Left ventricle myocardium superior (tissue), 1 donor: Measurements from ENCODE around the gene RHBDL3. TPM values are rescaled to one million over a fixed set of nuclear protein-coding genes. Genes with fewer than 3 reads are reported as not detected.
A peak's percentile ranks its signal among the peaks of the same experiment; 100 is the strongest.
"Not testable (repeated sequence)": the region's sequence is repeated elsewhere in the genome, so short reads cannot be mapped to it uniquely, and the experiment has no call there.

Source experiments
- ATAC-seq: fragments of 200-7000 bp; cut with Tn5 transposase; one replicate; pipeline ENCODE4 v1.9.1; 2020; ENCODE audit warnings: mild to moderate bottlenecking, moderate library complexity
- DNase-seq: peaks from one replicate; pipeline ENCODE4 v3.0.0-alpha.2; 2020
- intact Hi-C: fragments of 100-400 bp; cut with micrococcal nuclease; formaldehyde crosslinking; loops from one replicate; pipeline ENCODE4 v1.11.0; 2022
- total RNA-seq: library from RNA; stranded (reverse); fragmentation: NEBNext Ultra II Directional; extraction: Animal tissue kit (Norgen Biotek cat#: 25700); gene quantifications from one replicate; pipeline ENCODE4 v1.2.1, GENCODE V29; 2021
- donor health status: DM: no; HTN: yes; CAD: no; lungs with severe emphysema.

RHBDL3 gene
- total RNA-seq, 1 donor from 2014 or later = 3.1 TPM

GRCh38 chr17:32316653-32317052, 51.0 kb downstream of the RHBDL3 start:
- DNase-seq, ATAC-seq: not testable (repeated sequence)
- intact Hi-C loops = loop anchor here (5.0 kb wide), 1 partner anchor 64 kb away; no protein-coding TSS in a partner anchor

GRCh38 chr17:32317353-32317752, 51.7 kb downstream of the RHBDL3 start:
- ATAC-seq = no peak
- DNase-seq = no peak
- intact Hi-C loops = loop anchor here (5.0 kb wide), 1 partner anchor 65 kb away; no protein-coding TSS in a partner anchor

DNA sequence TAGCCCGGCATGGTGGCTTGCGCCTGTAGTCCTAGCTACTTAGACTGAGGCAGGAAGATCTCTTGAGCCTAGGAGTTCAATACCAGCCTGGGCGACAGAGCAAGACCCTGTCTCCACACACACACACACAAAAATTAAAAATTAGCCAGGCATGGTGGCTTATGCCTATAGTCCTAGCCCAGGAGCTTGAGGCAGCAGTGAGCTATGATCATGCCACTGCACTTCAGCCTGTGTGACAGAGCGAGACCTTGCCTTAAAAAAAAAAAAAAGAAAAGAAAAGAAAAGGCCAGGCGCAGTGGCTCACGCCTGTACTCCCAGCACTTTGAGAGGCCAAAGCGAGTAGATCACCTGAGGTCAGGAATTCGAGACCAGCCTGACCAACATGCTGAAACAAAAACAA, 52.4 kb downstream of the RHBDL3 start:
- no peak for ATAC-seq
- intact Hi-C loops = loop anchor here (5.0 kb wide), 1 partner anchor 66 kb away; no protein-coding TSS in a partner anchor

DNA sequence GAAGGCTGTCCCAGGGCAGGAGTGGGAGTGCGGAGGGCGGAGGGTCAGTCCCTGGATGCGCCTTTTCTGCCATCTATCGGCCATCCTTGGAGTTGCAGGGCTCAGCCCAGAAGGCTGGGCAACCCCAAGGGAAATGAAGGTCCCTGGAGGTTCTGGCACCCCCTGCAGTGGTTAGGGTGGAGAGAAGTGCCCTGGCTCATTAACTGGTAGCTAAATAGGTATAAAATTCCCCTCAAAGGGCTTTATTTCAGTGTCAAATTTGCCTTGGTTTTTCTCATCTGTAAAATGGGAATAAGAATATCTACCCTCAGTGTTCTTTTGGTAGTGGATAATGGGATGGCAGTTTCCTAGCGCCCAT, 53.9 kb downstream of the RHBDL3 start:
- intact Hi-C loops = loop anchor here (5.0 kb wide), 1 partner anchor 67 kb away; no protein-coding TSS in a partner anchor
- peak; percentile 86 for DNase-seq
- peak; percentile 94 for ATAC-seq

More for the DNA sequence above, 52.4 kb downstream of the RHBDL3 start:
- no peak for DNase-seq

- ATAC-seq, intact Hi-C loops, DNase-seq: not testable (repeated sequence)
Measured at GRCh38 chr17:32320080-32320479, 54.4 kb downstream of the RHBDL3 start.

- no peak for DNase-seq
- intact Hi-C loops = no loop called here
Measured at GRCh38 chr17:32320847-32321246, 55.2 kb downstream of the RHBDL3 start.

GRCh38 chr17:32323046-32323445, 57.4 kb downstream of the RHBDL3 start:
- no peak for ATAC-seq
- intact Hi-C loops = no loop called here
- DNase-seq = no peak

More at GRCh38 chr17:32320847-32321246, 55.2 kb downstream of the RHBDL3 start:
- no peak for ATAC-seq

DNA sequence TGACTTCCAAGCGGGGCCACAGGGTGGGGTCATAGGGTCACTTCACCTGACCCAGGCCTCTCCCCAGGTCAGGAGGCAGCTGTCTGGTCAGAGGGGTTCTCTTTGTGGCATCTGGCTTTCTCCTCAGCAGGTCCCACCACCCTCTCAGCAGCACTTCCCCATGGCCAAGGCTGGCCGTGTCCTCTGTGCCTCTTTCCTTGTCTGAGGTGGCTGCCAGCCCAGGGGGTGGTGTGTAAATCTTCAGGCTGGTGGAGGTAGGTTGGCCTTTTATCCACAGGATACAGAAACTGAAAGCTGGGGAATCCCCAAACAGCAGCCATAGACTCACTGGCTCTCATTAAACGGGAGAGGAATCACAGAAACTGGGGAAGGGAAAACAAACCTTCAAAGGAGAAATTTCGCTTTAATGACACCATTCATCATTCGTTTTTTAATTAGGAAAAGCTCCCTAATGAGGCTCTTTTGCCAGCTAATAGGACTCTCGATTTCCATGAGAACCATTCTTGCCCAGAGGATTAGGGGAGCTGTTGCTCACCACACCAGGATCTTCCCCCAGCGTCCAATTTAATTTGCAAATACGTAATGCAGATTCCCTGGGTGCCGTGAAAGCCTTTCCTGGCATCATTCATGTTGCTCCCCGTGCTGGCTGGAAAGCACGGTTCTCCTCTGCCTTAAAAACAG, 58.3 kb downstream of the RHBDL3 start:
- no peak for ATAC-seq
- intact Hi-C loops = no loop called here

DNA sequence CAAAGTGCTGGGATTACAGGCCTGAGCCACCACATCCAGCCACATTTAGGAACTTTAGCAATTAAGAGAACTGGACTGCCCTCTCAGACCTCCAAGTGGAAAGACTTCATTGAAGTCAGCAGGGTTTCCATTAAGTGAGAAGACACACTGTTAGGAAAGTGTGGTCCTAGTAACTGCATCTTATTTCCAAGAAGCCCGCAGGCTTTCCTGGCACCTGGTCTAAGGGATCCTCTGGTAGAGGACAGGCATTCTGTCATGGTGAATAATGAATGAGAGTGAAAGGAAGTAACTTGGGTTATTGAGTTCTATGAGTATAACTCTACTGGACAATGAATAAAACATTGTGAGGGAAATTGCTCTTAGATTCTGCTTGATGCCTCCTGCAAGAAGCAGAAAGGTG, 62.3 kb downstream of the RHBDL3 start:
- no peak for DNase-seq
- intact Hi-C loops = no loop called here
- ATAC-seq = no peak

More for the DNA sequence above, 58.3 kb downstream of the RHBDL3 start:
- no peak for DNase-seq

DNA sequence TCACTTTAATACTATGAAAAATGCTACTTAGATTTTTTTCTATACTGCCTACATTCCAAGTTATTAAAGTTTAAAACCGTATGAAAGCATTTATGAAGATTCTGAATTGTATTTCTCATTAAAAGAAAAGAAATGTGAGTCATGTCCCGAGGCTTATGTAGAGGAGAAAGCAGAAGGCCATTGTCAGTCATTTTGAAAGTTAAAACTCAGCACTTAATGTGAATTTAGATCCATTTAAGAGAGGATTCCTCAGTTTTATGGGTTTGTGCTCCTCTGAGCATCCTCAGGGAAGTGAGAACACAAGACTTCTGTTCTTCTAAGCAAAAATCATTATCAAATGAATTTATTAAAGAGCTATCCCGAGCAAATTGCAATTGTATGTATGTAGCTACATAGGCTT, 64.5 kb downstream of the RHBDL3 start:
- ATAC-seq (no peak), DNase-seq (no peak)
- intact Hi-C loops = no loop called here

DNA sequence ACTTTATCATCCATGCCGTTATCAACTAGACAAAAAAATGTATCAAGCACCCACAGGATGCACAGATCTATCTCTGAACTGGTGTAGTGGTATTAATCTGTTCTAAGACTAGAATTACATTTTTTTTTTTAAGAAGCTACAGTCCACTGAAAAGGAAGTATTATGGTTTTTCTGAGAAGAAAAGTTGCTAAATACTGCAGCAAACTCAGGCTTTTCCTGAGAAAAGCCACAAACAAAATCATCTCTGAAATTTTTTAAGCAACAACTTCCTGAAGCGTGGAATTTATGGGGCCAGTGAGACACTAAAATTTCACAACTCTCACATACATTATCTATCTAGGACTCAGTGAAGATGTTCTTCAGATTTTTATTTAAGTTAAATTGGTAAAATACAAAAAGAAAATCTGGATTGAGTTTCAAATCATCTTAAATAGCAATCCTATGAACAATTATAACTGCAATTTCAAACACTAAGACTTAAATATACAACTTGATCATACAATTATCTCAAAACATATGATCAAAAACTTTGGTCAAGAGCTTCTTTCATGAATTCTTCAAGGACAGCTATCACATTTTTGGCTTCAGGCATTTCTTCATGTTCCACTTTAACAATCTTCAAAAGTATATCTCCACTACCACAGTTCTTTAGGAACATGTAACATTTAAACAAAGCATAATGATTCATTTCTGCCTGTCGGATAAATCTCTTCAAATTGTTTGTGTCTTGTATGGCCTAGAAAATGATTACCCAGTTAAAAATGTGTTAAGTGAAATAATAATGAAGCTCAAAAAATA, 65.8 kb downstream of the RHBDL3 start:
- DNase-seq (no peak), ATAC-seq (no peak)
- intact Hi-C loops = no loop called here

GRCh38 chr17:32333187-32333586, 67.6 kb downstream of the RHBDL3 start:
- no peak for DNase-seq
- no peak for ATAC-seq
- intact Hi-C loops = no loop called here

GRCh38 chr17:32335046-32335445, 69.4 kb downstream of the RHBDL3 start:
- ATAC-seq = no peak
- intact Hi-C loops = no loop called here
- no peak for DNase-seq

DNA sequence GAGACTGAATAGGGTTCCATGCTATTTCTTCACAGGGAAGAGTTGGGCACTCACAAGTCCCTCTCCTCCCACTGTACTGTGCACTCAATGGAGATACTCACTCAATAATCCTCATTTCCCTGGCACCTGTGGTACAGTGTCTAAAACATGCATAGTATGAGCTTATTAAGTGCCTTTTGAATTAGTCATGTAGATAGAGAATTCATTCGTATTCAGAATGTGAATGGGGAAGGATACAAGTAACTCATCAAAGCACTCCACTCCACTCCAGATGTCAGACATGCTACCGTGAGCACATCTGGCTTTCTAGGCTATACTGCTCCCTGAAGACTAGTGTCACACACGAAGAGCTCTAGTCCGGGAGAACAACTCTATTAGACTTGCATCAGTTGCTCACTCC, 70.1 kb downstream of the RHBDL3 start:
- intact Hi-C loops = no loop called here
- ATAC-seq (no peak), DNase-seq (no peak)

DNA sequence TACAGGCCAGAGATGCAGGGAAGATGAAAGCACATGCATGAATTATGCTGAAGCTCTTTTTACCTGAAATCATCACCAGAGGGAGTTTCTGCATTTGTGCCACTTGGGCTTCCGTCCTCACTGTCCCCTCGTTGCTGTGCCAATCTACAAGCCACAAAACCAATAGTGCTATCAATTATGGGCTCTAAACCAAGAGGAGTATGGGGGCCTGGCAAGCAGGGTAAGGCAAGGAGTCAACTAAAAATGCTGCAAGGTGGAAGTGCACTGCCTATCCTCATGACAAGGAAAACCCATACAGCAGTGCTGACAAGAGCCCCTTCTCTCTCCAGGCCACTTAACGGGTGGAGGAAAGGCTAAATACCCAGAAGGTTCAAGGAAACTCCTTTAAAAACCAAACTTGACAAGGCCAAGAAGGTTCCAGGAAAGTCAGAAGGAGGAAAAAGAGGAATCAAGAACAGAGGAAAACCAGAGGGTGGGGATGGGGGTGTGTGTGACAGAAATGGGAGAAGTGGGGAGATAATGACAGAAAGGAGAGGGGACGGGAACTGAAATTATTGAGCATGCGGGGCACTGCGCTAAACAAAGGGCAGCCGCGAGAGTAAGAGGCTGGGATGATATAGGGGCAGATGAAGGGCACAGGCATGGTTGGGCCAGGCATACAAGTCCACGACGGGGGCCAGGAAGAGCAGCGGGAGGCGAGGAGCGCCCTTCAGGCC, 75.7 kb downstream of the RHBDL3 start:
- peak; percentile 7 for ATAC-seq

GRCh38 chr17:32341857-32342602, 76.4 kb downstream of the RHBDL3 start, which contains the start of gene C17orf75:
C17orf75 (minus strand) TSS chr17:32342173; CDS start chr17:32342139, 34 bp downstream.
- intact Hi-C loops = no loop called here
- DNase-seq (peak; percentile 87), ATAC-seq (peak; percentile 94)

More for the DNA sequence above, 75.7 kb downstream of the RHBDL3 start:
- DNase-seq = no peak
- intact Hi-C loops = no loop called here

DNA sequence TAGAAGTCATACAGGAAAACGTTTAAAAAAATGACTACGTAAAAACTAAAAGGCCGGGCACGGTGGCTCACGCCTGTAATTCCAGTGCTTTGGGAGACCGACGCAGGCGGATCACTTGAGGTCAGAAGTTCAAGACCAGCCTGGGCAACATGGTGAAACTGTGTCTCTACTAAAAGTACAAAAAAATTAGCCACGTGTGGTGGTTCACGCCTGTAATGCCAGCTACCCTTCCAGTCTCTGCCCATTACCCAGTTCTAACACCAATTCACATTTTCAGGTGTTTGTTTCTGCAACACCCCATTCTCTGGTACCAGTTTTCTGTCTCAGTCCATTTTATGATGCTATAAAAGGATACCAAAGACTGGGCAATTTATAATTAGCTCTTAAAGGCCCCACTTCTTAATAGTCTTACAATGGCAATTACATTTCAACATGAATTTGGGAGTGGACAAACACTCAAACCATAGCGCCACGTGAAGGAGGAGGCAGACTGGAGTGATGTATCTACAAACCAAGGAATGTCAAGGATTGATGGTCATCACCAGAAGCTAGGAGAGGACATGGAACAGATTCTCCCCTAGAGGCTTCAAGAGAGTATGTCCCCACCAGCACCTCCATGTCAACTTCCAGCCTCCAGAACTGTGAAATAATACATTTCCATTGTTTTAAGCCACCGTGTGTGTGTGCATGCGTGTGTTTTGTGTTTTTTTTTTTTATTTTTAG, 77.1 kb downstream of the RHBDL3 start:
- ATAC-seq (no peak), DNase-seq (no peak)
- intact Hi-C loops = no loop called here

DNA sequence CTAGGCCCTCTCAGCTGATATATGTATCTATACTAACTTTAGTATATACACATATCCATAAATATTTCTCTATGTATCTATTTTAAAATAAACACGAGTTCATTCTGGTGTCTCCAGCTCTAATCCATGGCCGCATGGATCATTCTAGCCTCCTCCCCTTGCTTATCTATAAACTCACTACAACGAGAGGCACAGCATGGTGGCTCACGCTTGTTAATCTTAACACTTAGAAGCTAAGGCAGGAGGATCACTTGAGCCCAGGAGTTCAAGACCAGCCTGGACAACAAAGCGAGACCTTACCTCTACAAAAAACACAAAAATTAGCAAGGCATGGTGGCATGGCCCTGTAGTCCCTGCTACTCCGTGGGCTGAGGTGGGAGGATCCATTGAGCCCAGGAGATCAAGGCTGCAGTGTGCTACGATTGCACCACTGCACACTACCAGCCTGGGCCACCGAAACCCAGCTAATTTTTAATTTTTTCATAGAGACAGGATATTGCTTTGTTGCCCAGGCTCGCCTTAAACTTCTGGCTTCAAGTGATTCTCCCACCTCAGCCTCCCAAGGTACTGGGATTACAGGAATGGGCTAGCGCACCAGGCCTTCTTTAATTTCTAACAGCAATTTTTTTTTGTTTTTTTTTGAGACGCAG, 80.4 kb downstream of the RHBDL3 start:
- no peak for DNase-seq
- intact Hi-C loops = no loop called here
- no peak for ATAC-seq
